ENCODE measurements around the gene VPREB1. TPM values are rescaled to one million over a fixed set of nuclear protein-coding genes. Genes with fewer than 3 reads are reported as not detected.
"Not testable (repeated sequence)": the region's sequence is repeated elsewhere in the genome, so short reads cannot be mapped to it uniquely, and the experiment has no call there.

Gene VPREB1
- total RNA-seq, 1 donor from 2014 or later = not detected

DNA sequence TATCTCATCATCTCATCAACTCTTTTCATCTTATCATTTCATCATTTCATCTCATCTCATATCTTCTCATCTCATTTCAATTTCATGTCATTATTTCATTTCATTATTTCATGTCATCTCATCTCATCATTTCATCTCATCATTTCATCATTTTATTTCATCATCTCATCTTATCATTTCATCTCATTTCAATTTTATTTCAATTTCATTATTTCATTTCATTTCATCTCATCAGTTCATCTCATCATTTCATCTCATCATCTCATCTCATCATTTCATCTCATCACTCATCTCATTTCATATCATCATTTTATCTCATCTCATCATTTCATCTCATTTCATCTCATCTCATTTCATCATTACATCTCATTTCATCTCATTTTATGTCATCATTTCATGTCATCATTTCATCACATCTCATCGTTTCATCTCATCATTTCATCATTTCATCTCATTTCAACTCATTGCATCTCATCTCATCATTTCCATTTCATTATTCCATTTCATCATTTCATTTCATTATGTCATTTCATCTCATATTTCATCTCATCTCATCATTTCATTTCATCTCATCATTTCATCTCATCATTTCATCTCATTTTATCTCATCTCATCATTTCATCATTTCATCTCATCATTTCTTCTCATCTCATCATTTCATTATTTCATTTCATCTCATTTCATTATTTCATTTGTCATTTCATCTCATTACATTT lies 42.0 kb downstream of the VPREB1 start:
- ATAC-seq (ENCODE audit: poor library complexity); intact Hi-C loops (cut with DNase I); DNase-seq: not testable (repeated sequence)

DNA sequence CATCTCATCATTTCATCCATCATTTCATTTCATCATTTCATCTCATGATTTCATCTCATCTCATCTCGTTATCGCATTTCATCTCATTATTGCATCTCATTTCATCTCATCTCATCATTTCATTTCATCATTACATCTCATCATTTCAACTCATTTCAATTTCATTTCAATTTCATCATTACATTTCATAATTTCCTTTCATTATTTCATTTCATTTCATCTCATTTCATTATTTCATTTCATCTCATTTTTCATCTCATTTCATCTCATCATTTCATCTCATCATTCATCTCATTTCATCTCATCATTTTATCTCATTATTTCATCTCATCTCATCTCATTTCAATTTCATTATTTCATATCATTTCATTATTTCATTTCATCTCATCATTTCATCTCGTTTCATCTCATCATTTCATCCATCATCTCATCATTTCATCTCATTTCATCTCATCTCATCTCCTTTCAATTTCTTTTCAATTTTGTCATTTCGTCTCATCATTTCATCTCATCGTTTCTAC lies 42.6 kb downstream of the VPREB1 start:
- DNase-seq; intact Hi-C loops (cut with DNase I); ATAC-seq (ENCODE audit: poor library complexity): not testable (repeated sequence)

DNA sequence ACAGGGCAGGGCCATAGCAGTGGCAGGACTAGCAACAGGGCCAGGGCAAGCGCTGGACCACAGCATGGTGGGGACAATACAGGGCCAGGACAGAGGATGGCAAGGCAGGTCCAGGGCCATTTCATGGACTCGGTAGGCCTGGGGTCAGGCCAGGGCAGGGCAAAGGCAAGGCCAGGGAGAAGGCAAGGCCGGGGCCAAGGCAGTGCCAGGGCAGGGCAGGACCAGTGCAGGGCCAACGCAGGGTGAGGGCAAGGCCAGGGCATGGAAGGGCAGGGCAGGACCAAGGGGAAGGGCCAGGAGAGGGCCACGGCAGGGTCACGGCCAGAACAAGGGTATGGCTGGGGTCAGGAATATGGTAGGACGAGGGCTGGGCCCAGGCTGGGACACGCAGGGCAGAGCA lies 45.1 kb downstream of the VPREB1 start:
- DNase-seq; intact Hi-C loops (cut with DNase I); ATAC-seq (ENCODE audit: poor library complexity): not testable (repeated sequence)

DNA sequence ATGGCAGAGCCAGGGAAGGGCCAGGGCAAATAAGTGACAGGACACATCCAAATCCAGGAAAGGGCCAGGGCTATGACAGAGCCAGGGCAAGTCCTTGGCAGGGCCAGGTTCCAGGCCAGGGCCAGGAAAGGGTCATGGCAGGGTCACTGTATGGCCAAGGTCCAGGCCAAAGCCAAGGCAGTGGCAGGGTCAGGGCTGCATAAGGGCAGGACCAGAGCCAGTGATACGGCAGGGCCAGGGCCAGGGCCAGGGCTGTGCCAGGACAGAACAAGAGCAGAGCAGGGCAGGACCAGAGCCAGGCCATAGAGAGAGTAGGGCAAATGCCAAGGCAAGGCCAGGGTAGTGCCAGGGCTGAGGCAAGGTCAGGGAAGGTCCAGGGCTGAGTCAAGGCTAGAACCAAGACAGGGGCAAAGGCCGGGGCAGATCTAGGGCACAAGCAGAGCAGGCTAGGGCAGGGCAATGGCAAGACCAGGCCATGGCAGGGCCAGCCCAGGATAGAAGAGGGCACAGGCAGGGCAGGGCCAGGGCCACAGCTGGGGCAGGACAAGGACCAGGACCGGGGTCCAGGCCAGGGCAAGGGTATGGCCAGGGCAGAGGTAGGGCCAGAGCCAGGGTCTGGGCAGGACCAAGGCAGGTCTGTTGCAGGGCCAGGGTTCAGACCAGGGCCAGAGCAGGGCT lies 46.7 kb downstream of the VPREB1 start:
- ATAC-seq (ENCODE audit: poor library complexity); intact Hi-C loops (cut with DNase I): not testable (repeated sequence)
- peak; percentile 47 for DNase-seq

DNA sequence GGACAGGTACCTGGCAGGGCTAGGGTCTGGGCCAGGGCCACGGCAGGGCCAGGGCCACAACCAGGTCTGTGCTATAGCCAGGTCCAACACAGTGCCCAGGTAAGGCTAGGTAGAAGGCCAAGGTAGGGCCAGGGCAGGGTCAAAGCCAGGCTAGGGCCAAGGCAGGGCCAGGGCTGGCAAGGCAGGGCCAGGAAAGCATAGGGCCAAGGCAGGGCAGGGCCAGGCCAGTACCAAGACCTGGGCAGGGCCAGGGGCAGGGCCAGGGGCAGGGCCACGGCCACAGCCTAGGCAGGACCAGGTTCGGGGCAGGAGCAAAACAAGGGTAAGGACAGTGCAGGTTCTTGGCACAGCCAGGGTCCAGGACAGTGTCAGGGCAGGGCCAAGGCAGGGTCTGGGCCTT lies 48.1 kb downstream of the VPREB1 start:
- DNase-seq; intact Hi-C loops (cut with DNase I); ATAC-seq (ENCODE audit: poor library complexity): not testable (repeated sequence)

DNA sequence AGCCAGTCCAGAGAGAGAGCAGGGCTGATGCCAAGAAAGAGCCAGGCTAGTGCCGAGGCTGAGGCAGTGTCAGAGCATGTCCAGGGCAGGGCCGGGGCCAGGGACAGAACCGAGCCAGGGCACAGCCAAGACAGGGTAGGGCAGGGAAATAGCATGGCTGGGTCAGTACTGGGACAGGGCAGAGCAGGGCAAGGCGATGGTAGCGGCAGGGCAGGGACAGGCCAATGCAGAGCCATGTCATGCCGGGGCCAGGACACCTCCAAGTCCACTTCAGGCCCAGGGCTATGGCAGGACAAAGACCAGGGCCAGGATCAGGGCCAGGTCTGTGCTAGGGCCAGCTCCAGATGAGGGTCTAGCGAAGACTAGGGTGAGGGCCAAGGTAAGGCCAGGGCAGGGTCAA lies 48.9 kb downstream of the VPREB1 start:
- DNase-seq; intact Hi-C loops (cut with DNase I): not testable (repeated sequence)

DNA sequence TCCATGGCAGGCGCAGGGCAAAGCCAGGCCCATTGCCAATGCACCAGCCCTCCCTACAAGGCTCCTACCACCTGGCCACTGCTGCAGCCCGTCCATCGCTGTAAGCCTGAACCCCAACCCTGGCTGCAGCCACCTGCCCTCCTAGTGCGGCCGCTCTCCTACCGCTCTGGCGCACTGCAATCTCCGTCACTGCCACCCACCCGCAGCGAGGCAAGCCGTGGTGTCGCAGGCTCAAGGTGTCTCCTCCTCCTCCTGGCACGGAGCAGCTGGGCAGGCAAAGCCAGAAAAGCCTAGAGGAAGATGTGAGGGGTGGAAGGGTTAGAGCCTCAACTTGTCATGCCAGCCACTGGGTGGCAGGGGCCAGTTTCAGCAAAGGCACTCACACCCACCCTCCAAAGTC lies 50.1 kb downstream of the VPREB1 start:
- ATAC-seq (ENCODE audit: poor library complexity); intact Hi-C loops (cut with DNase I); DNase-seq: not testable (repeated sequence)

More for the DNA sequence above, 48.9 kb downstream of the VPREB1 start:
- ATAC-seq (ENCODE audit: poor library complexity) = not testable (repeated sequence)
